KG1 (cell line): ENCODE data around the gene AP1S2.
"Not testable (repeated sequence)": the region's sequence is repeated elsewhere in the genome, so short reads cannot be mapped to it uniquely, and the experiment has no call there.

ENCODE experiments used
- DNase-seq: peaks from one replicate; lab custom pipeline; 2025; lab: John Stamatoyannopoulos, UW

AP1S2 gene

GRCh38 chrX:15855568-15856221, 1.1 kb upstream of the AP1S2 start:
- peak; percentile 8 for DNase-seq

- DNase-seq: no peak
These were observed 445 bp downstream of the AP1S2 start for GRCh38 chrX:15854080-15854655.

GRCh38 chrX:15853586-15854079, 980 bp downstream of the AP1S2 start:
- no peak for DNase-seq

- no peak for DNase-seq
These were observed 5.1 kb downstream of the AP1S2 start for GRCh38 chrX:15849555-15849954.

GRCh38 chrX:15848576-15848975, 6.0 kb downstream of the AP1S2 start:
- no peak for DNase-seq

GRCh38 chrX:15843960-15844359, 10.7 kb downstream of the AP1S2 start:
- no peak for DNase-seq

GRCh38 chrX:15841853-15842516, 12.6 kb downstream of the AP1S2 start:
- DNase-seq: no peak

- DNase-seq: no peak
These were observed 16.6 kb downstream of the AP1S2 start for GRCh38 chrX:15838017-15838416.

- no peak for DNase-seq
These were observed 19.6 kb downstream of the AP1S2 start for GRCh38 chrX:15834827-15835595.

GRCh38 chrX:15834053-15834452, 20.6 kb downstream of the AP1S2 start:
- DNase-seq: no peak

- not testable (repeated sequence) for DNase-seq
These were observed 23.3 kb downstream of the AP1S2 start for GRCh38 chrX:15831347-15831746.

GRCh38 chrX:15829217-15829616, 25.4 kb downstream of the AP1S2 start:
- DNase-seq: no peak

- DNase-seq: no peak
These were observed 28.7 kb downstream of the AP1S2 start for GRCh38 chrX:15825936-15826335.

- DNase-seq: no peak
These were observed 31.7 kb downstream of the AP1S2 start for GRCh38 chrX:15822922-15823321.

GRCh38 chrX:15820106-15821073, 34.2 kb downstream of the AP1S2 start:
- no peak for DNase-seq

- no peak for DNase-seq
These were observed 37.7 kb downstream of the AP1S2 start for GRCh38 chrX:15816886-15817285.

- DNase-seq: no peak
These were observed 38.2 kb downstream of the AP1S2 start for GRCh38 chrX:15816438-15816809.

GRCh38 chrX:15815779-15816437, 38.7 kb downstream of the AP1S2 start:
- no peak for DNase-seq

- no peak for DNase-seq
These were observed 39.7 kb downstream of the AP1S2 start for GRCh38 chrX:15814771-15815365.

GRCh38 chrX:15813416-15813815, 41.2 kb downstream of the AP1S2 start:
- no peak for DNase-seq
